Activated CD4-positive, CD25-positive, alpha-beta regulatory T cell treated with anti-CD3 and anti-CD28 coated beads, Interleukin-2, amount 50 U/mL, for 72 hours (primary cell): ENCODE data around the gene LRFN2.

Source experiments
- DNase-seq: peaks from one replicate; pipeline ENCODE4 v3.0.0; 2021

LRFN2 gene

GRCh38 chr6:40362859-40363258, 224.3 kb downstream of the LRFN2 start:
- DNase-seq, result no peak

GRCh38 chr6:40359808-40360207, 227.4 kb downstream of the LRFN2 start:
- DNase-seq, result no peak

- no peak for DNase-seq
Measured at GRCh38 chr6:40358473-40359460, 228.4 kb downstream of the LRFN2 start.

- no peak for DNase-seq
Measured at GRCh38 chr6:40356242-40356910, 230.8 kb downstream of the LRFN2 start.

DNA sequence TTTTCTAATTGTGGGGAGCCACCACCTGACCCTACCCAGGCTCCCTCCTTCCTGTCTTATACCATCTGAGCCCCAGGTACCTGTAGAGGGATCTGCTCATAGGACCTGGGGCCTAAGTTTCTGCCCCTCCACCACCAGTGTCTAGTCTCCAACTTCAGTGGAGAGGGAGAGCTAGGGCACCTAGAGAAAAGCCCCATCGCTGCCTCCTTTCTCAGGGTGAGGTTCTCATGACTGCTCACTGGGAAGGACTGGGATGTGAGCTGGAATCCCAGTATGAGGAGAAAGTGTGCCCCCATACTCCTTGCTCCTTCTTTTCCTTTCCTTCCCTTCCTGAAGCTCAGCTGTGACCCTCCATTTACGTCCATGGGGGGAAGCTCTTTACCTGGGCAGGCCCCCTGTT, 231.6 kb downstream of the LRFN2 start:
- no peak for DNase-seq

DNA sequence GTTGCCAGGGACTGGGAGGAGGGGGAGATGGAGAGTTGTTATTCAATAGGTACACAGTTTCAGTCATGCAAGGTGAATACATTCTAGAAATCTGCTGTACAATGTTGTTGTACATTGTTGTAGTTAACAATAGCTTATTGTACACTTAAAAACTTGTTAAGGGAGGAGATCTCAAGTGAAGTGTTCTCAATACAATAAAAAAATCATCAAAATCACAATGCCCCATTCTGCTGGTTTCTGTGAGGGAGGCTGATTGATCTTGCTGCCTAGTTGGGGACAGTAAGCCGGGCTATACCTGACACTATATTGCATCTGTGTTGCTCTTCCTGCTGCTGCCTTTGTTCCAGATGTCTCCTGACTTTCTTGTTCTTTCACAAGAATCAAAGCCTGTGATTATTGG, 232.1 kb downstream of the LRFN2 start:
- no peak for DNase-seq

- no peak for DNase-seq
Measured at GRCh38 chr6:40353967-40354452, 233.2 kb downstream of the LRFN2 start.

DNA sequence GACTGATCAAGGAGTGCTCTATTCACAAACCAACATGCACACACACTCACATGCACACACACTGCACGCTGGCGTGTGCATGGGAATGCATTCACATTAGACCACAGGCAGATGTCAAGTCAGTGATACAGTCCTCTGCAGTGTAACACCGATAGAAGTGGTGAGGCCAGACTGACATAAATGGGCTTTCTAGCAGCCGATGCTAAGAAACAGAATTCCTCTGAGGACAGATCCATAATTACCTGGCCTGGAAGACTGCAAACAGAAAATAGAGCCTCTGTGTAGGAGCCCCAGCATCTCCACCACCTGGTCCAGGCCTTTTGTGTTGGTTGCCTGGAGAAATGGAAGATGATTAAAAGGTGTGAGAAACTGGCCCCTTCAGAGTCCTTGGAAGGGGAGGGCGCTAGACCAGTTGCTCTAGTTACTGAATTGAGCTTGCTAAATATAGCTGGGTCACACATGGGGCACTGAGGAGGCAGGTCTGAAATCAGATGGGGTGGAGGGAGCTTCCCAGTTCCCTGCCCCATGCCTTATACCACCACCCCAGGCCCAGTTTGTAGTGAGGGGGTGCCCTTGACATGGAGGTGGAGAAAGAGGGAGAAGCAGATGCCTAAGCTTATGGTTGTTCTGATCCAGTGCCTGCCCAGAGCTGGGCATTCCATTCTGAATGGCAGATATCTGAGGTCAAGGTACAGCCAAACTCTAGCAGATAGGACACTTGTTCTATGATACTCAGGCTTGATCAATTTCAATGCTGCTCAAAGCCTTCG, 233.8 kb downstream of the LRFN2 start:
- DNase-seq, result no peak

DNA sequence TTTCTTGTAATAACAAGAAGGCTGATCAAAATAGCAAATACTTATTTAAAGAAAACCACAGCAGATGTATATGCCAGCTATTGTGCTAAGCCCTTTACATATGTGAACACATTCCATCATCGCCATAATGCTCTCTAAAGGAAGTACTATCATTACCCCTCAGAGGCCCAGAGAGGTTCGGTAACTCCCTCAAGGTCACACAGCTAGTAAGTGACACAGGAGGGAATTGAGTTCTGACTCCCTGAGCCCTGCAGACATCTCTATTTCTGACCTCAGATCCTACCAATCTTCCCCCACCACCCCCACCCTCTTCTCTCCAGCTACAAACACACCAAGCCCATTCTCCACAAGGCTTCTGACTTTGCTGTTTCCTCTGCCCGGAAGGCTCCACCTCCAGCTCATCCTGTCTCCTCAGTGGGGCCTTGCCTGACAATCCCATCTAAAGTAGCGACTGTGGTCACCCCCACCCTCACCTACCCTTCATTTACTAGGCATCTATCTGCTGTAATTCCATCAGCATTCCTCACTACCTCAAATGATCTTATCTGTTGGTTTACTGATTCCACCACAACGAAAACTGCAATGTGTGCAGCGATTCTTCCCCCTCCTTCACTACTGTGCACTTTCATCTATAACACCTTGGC, 234.5 kb downstream of the LRFN2 start:
- DNase-seq, result no peak

DNA sequence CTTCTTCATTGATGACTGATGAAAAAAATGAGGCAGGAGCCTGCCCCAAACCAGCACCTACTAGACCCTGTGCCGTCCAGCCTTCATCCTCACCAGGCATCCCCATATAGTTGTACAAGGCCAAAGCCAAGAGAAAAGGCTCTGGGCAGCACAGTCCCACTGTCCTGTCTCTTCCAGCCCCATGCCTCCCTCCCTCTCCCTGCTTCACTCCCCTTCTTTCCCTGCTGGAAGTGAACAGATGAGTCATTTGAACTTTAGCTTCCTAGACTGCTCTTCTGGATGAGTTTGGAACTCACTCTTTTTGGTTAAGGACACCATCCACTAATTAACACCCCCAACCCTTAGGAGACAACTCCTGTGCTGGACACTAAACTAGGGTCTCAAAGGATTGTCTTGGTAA, 235.2 kb downstream of the LRFN2 start:
- no peak for DNase-seq

- DNase-seq, result no peak
Measured at GRCh38 chr6:40350747-40351217, 236.4 kb downstream of the LRFN2 start.

- no peak for DNase-seq
Measured at GRCh38 chr6:40349901-40350746, 237.0 kb downstream of the LRFN2 start.

DNA sequence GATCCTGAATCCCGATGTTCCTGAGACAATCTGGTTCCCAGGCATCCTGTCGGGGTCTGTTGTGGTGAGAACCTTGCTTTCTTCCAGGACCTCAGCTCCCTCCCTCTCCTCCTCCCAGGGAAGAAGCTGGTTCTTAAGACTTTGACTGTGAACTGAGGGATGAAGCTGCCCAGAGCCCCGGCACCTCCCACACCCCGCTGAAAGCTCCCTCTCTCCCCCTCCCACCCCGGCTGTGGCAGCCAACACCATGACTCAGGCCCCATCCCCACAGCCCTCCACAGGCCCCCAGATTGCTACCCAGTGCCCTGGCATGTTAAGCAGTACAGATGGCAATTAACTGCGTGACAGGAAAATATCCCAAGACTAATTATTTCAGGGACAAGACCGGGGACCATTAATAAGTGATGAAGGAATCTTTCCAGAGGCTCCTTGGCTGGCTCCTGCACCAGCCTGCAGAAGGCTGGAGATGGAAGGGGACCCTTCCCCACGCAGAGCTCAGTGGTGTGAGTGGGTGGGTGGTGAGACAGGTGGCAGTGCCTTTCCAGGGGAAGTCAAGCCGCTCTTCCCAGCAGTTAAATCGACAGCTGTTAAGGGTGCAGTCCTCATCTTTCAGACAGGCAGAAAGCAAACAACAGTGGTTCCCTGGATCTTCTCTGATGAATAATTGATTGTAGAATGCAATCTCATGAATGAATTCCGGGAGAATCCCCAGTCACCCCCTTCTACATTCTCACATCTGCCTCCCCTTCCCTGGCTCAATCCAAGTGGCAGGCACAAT, 237.9 kb downstream of the LRFN2 start:
- DNase-seq, result no peak

- no peak for DNase-seq
Measured at GRCh38 chr6:40348591-40348990, 238.6 kb downstream of the LRFN2 start.

GRCh38 chr6:40347571-40348011, 239.6 kb downstream of the LRFN2 start:
- DNase-seq, result no peak

DNA sequence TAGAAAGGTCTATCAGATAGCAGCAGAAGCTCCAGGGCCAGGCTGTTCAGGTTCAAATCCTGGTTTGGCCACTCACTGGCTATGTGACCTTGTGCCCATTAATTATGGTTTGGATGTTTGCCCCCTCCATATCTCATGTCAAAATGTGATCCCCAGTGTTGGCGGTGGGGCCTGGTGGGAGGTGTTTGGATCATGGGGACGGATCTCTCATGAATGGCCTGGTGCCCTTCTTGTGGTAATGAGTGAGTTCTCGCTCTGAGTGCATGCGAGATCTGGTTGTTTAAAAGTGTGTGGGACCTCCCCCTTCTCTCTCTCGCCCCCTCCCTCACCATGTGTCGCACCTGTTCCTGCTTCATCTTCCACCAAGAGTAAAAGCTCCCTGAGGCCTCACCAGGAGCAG, 240.9 kb downstream of the LRFN2 start:
- DNase-seq, result no peak

GRCh38 chr6:40344566-40345167, 242.5 kb downstream of the LRFN2 start:
- DNase-seq, result no peak

- no peak for DNase-seq
Measured at GRCh38 chr6:40343877-40344565, 243.1 kb downstream of the LRFN2 start.

GRCh38 chr6:40343318-40343876, 243.8 kb downstream of the LRFN2 start:
- DNase-seq, result no peak
